Stomach (tissue), 19 donors: ENCODE data around the gene UGT2A3. TPM values are rescaled to one million over a fixed set of nuclear protein-coding genes. Genes with fewer than 3 reads are reported as not detected.

Experiments used
- DNase-seq, 2 donors: peaks; one replicate each; pipeline versions ENCODE4 v3.0.0 to v3.0.0-alpha.2; 2013 to 2019
- H3K27ac ChIP-seq, 5 donors: fragments of 200-600 bp in 4 of 5; sonication (generic) in 4 of 5; one replicate each; pipeline ENCODE4 v1.5.1; 2013 to 2019; ENCODE audit warnings: mild to moderate bottlenecking in 1 of 5, moderate library complexity in 1 of 5
- H3K27me3 ChIP-seq, 3 donors: fragments of 200-600 bp; sonication (generic); one replicate each; pipeline ENCODE4 v1.5.1; 2017 to 2019; ENCODE audit warnings: mixed run types in 1 of 3
- H3K36me3 ChIP-seq, 4 donors: fragments of 200-600 bp; sonication (generic); 1 replicate in 3 of 4; 2 replicates in 1 of 4; pipeline ENCODE4 v1.5.1; 2016 to 2019
- H3K4me1 ChIP-seq, 4 donors: fragments of 200-600 bp; sonication (generic); one replicate each; pipeline ENCODE4 v1.5.1; 2016 to 2019
- H3K4me3 ChIP-seq, 4 donors: fragments of 200-600 bp; sonication (generic) in 3 of 4; one replicate each; pipeline ENCODE4 v1.5.1; 2016 to 2019; ENCODE audit warnings: mild to moderate bottlenecking in 1 of 4
- H3K9me3 ChIP-seq, 4 donors: fragments of 200-600 bp; sonication (generic); one replicate each; pipeline ENCODE4 v1.5.1; 2016 to 2019
- CTCF ChIP-seq, 7 experiments: fragments of 450-650 bp in 4 of 7; fragments of 200-600 bp in 3 of 7; sonication (generic) in 3 of 7; IDR thresholded peaks; one replicate each; pipeline ENCODE4 v1.5.1; 2016 to 2019; ENCODE audit warnings: antibody characterized with exemption in 7 of 7, control low read depth in 2 of 7, mild to moderate bottlenecking in 1 of 7
- EP300 ChIP-seq: sonication (generic); formaldehyde crosslinking; IDR thresholded peaks from one replicate; pipeline ENCODE4 v1.6.1; 2017; ENCODE audit warnings: antibody characterized with exemption
- POLR2A ChIP-seq, 4 donors: fragments of 450-650 bp; IDR thresholded peaks; one replicate each; pipeline ENCODE4 v1.6.1; 2016; ENCODE audit warnings: antibody characterized with exemption in 4 of 4, control low read depth in 2 of 4, mild to moderate bottlenecking in 1 of 4, moderate library complexity in 1 of 4
- POLR2AphosphoS5 ChIP-seq, 3 donors: sonication (generic); formaldehyde crosslinking; IDR thresholded peaks; one replicate each; pipeline ENCODE4 v1.6.1; 2016; ENCODE audit warnings: antibody characterized with exemption in 3 of 3
- WGBS, 5 donors: extraction: QIAGEN DNeasy Blood & Tissue Kit in 3 of 5; methylation state at CpG; one replicate each; pipeline versions ENCODE4 v1.1.5 to v1.1.7; 2013 to 2018; 5-methylcytosine and 5-hydroxymethylcytosine counted together
- intact Hi-C: fragments of 100-400 bp; cut with DNase I; formaldehyde crosslinking; loops from one replicate; pipeline ENCODE4 v1.15.1; 2023; ENCODE audit warnings: low total_unique reads
- long read RNA-seq, 10 donors: transcript quantifications; one replicate each; lab custom pipeline, GENCODE V29; 2026
- polyA plus RNA-seq, 3 donors: library from polyadenylated mRNA; stranded (reverse); fragments of 200-250 nt; gene quantifications; one replicate each; pipeline ENCODE4 v1.2.3, GENCODE V29; 2013
- total RNA-seq, 5 donors: library from RNA; depleted of rRNA; stranded (reverse); fragments of >200 nt; gene quantifications; one replicate each; pipeline versions ENCODE4 v1.1.0 to v1.2.3, GENCODE V29; 2014 to 2016
- donor health status: healthy with polysubstance abuse.
- donor health status: Bipolar disorder and iron deficiency.
- donor health status: healthy.

UGT2A3 gene
- total RNA-seq (10 to 100 TPM in 2 of 5 donors, under 1 TPM in 1, not detected in 2; 0.58 to 90.1 (median 37.9) TPM), polyA plus RNA-seq (under 1 TPM in 2 of 3 donors, not detected in 1; 0.46 to 0.62 TPM)
- long read RNA-seq, donor 1, transcript UGT2A3-201 (6 exons, 2,965 nt) = major isoform, 7 of 7 reads
- long read RNA-seq, donor 1, partial matches to known transcripts = 0 of 7 reads
- long read RNA-seq, donor 1, other reads (novel, unspliced or antisense) = 0 of 7 reads
- long read RNA-seq, donor 2, transcript UGT2A3-201 (6 exons, 2,965 nt) = major isoform, 26 of 26 reads
- long read RNA-seq, donor 2, partial matches to known transcripts = 0 of 26 reads
- long read RNA-seq, donor 2, other reads (novel, unspliced or antisense) = 0 of 26 reads
- long read RNA-seq, donor 3, transcript UGT2A3-201 (6 exons, 2,965 nt) = major isoform, 7 of 7 reads
- long read RNA-seq, donor 3, partial matches to known transcripts = 0 of 7 reads
- long read RNA-seq, donor 3, other reads (novel, unspliced or antisense) = 0 of 7 reads
- long read RNA-seq, donor 4, partial matches to known transcripts = 0 of 2 reads
- long read RNA-seq, donor 4, other reads (novel, unspliced or antisense) = 0 of 2 reads
- long read RNA-seq, donor 5, transcript UGT2A3-201 (6 exons, 2,965 nt) = major isoform, 13 of 18 reads
- long read RNA-seq, donor 5, partial matches to known transcripts = 5 of 18 reads
- long read RNA-seq, donor 5, other reads (novel, unspliced or antisense) = 0 of 18 reads
- long read RNA-seq, donor 6 = 0 reads
- long read RNA-seq, donor 7, transcript UGT2A3-201 (6 exons, 2,965 nt) = major isoform, 24 of 24 reads
- long read RNA-seq, donor 7, partial matches to known transcripts = 0 of 24 reads
- long read RNA-seq, donor 7, other reads (novel, unspliced or antisense) = 0 of 24 reads
- long read RNA-seq, donor 8, transcript UGT2A3-201 (6 exons, 2,965 nt) = major isoform, 19 of 20 reads
- long read RNA-seq, donor 8, partial matches to known transcripts = 0 of 20 reads
- long read RNA-seq, donor 8, other reads (novel, unspliced or antisense) = 0 of 20 reads
- long read RNA-seq, donor 9, transcript UGT2A3-201 (6 exons, 2,965 nt) = major isoform, 19 of 19 reads
- long read RNA-seq, donor 9, partial matches to known transcripts = 0 of 19 reads
- long read RNA-seq, donor 9, other reads (novel, unspliced or antisense) = 0 of 19 reads
- long read RNA-seq, donor 10, transcript UGT2A3-201 (6 exons, 2,965 nt) = major isoform, 18 of 18 reads
- long read RNA-seq, donor 10, partial matches to known transcripts = 0 of 18 reads
- long read RNA-seq, donor 10, other reads (novel, unspliced or antisense) = 0 of 18 reads

- no peak within 1 kb of the TSS for H3K4me3 ChIP-seq
These were observed at the start of gene UGT2A3 for GRCh38 chr4:68951078-68951805. TSS of gene UGT2A3 (minus strand) at chr4:68951804. CDS start at chr4:68951760, 44 bp downstream.

DNA sequence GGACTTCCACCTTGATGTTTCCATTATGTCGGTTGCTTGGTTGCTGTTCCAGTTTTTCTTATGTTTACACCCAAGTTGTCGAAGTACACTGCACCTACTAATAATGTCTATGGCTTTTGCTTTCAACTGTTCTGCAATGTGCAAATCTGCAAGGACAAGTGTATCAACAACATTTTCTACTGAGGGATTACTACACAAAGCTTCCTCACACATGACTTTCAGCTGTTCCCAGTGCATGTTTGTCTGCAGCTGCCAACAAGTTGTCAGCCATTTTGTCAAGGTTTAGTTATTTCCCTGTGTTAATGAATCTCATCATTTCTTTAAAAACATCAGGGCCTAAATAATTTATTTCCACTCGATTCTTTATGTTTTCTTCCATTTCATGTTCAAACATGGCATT lies 45.4 kb upstream of the UGT2A3 start:
- H3K27ac ChIP-seq = no peak overlapping the region
- H3K9me3 ChIP-seq = no peaks in the 10 kb centered on the region
- H3K36me3 ChIP-seq = no peaks in the 10 kb centered on the region
- intact Hi-C loops = no loop called here
- H3K4me3 ChIP-seq = no peak overlapping the region
- peak in 1 of 2 donors; percentile 6 for DNase-seq
- H3K4me1 ChIP-seq = no peaks in the 10 kb centered on the region
- H3K27me3 ChIP-seq = no peaks in the 10 kb centered on the region
- 68 to 73% (median 71%) methylated on average over 3 of the region's 3 CpGs for WGBS, 5 donors
- TF ChIP-seq POLR2AphosphoS5 (IDR thresholded peaks at IDR 0.05) (no peak), EP300 (no peak), CTCF (IDR thresholded peaks at IDR 0.05) (no peak), POLR2A (IDR thresholded peaks at IDR 0.05) (no peak)

More at GRCh38 chr4:68951078-68951805, at the start of gene UGT2A3:
- TF ChIP-seq EP300 = no peak
- no peak for TF ChIP-seq POLR2AphosphoS5 (IDR thresholded peaks at IDR 0.05)
- no peak for TF ChIP-seq POLR2A (IDR thresholded peaks at IDR 0.05)
- no peak for TF ChIP-seq CTCF (IDR thresholded peaks at IDR 0.05)
- H3K9me3 ChIP-seq = no peaks in the 10 kb centered on the region
- intact Hi-C loops = no loop called here
- H3K27me3 ChIP-seq = no peaks in the 10 kb centered on the region
- WGBS, 5 donors = 47 to 68% (median 66%) methylated on average over 5 of the region's 5 CpGs
- peak in 1 of 2 donors; percentile 84 for DNase-seq
- H3K27ac ChIP-seq = no peak within 1 kb of the TSS
- peaks cover 0 to 15% (median 7%) of the 10 kb centered on the region in 4 donors for H3K4me1 ChIP-seq
- H3K36me3 ChIP-seq = no peaks in the 10 kb centered on the region

- intact Hi-C loops = no loop called here
- H3K4me3 ChIP-seq = no peak overlapping the region
- no peaks in the 10 kb centered on the region for H3K4me1 ChIP-seq
- TF ChIP-seq EP300 = no peak
- TF ChIP-seq CTCF (IDR thresholded peaks at IDR 0.05) = no peak
- TF ChIP-seq POLR2A (IDR thresholded peaks at IDR 0.05) = no peak
- TF ChIP-seq POLR2AphosphoS5 (IDR thresholded peaks at IDR 0.05) = no peak
- no peaks in the 10 kb centered on the region for H3K27me3 ChIP-seq
- H3K36me3 ChIP-seq = no peaks in the 10 kb centered on the region
- no peaks in the 10 kb centered on the region for H3K9me3 ChIP-seq
- WGBS, 5 donors = 90 to 100% (median 96%) methylated on average over 2 of the region's 2 CpGs
- no peak for DNase-seq
- no peak overlapping the region for H3K27ac ChIP-seq
These were observed 43.7 kb upstream of the UGT2A3 start for GRCh38 chr4:68995292-68995691.
